OCI-LY1 (cell line): ENCODE data around the gene MRTFA.

Source experiments
- H2AFZ ChIP-seq: fragments of 200-600 bp; sonication (generic), shearing (Covaris generic); 2 replicates; pipeline ENCODE4 v1.6.0; 2014; ENCODE audit warnings: antibody characterized with exemption, mild to moderate bottlenecking, low read length
- H3F3A ChIP-seq: fragments of 200-600 bp; sonication (generic), shearing (Covaris generic); 2 replicates; pipeline ENCODE4 v1.6.0; 2014; ENCODE audit warnings: mild to moderate bottlenecking, antibody characterized with exemption, low read length, moderate library complexity; ENCODE audit not compliant: insufficient read depth
- H3K27ac ChIP-seq: fragments of 200-600 bp; sonication (generic); 2 replicates; pipeline ENCODE4 v1.5.1; 2014; ENCODE audit warnings: low read length, mixed run types, mild to moderate bottlenecking, low read depth; ENCODE audit not compliant: poor library complexity, severe bottlenecking
- H3K27me3 ChIP-seq: fragments of 200-600 bp; sonication (generic); 2 replicates; pipeline ENCODE4 v1.6.0; 2014; ENCODE audit warnings: antibody characterized with exemption, mild to moderate bottlenecking, low read length, moderate library complexity; ENCODE audit not compliant: insufficient read depth
- H3K36me3 ChIP-seq: fragments of 200-600 bp; sonication (generic); 2 replicates; pipeline ENCODE4 v1.6.1; 2014; ENCODE audit warnings: mild to moderate bottlenecking, antibody characterized with exemption, low read length, moderate library complexity, mixed read lengths; ENCODE audit not compliant: insufficient read depth
- H3K4me1 ChIP-seq: fragments of 200-600 bp; sonication (generic); 2 replicates; pipeline ENCODE4 v1.5.1; 2014; ENCODE audit warnings: mild to moderate bottlenecking, low read length, moderate library complexity; ENCODE audit not compliant: insufficient read depth, severe bottlenecking
- H3K4me2 ChIP-seq: fragments of 200-600 bp; sonication (generic), shearing (Covaris generic); 2 replicates; pipeline ENCODE4 v1.6.1; 2014; ENCODE audit warnings: low read length
- H3K4me3 ChIP-seq: fragments of 200-600 bp; sonication (generic); 2 replicates; pipeline ENCODE4 v1.5.1; 2014; ENCODE audit warnings: low read length, low read depth, mild to moderate bottlenecking, mixed read lengths; ENCODE audit not compliant: poor library complexity, severe bottlenecking
- H3K79me2 ChIP-seq: fragments of 200-600 bp; shearing (Covaris generic); 2 replicates; pipeline ENCODE4 v1.6.1; 2016; ENCODE audit warnings: mixed run types, low read length, mixed read lengths; ENCODE audit not compliant: insufficient read depth
- H3K9ac ChIP-seq: fragments of 200-600 bp; sonication (generic), shearing (Covaris generic); 2 replicates; pipeline ENCODE4 v1.6.1; 2014; ENCODE audit warnings: mild to moderate bottlenecking, low read length, mixed read lengths
- H3K9me2 ChIP-seq: fragments of 200-600 bp; sonication (generic), shearing (Covaris generic); 2 replicates; pipeline ENCODE4 v1.6.1; 2014; ENCODE audit warnings: low read depth, mild to moderate bottlenecking, low read length, mixed read lengths
- H3K9me3 ChIP-seq: fragments of 200-600 bp; shearing (Covaris generic); 2 replicates; pipeline ENCODE4 v1.6.1; 2014; ENCODE audit warnings: low read length, mixed read lengths
- H4K20me1 ChIP-seq: fragments of 200-600 bp; sonication (generic), shearing (Covaris generic); 2 replicates; pipeline ENCODE4 v1.6.0; 2016; ENCODE audit warnings: mild to moderate bottlenecking, low read length; ENCODE audit not compliant: insufficient read depth
- EZH2 ChIP-seq: fragments of 200-600 bp; sonication (generic), shearing (Covaris generic); IDR thresholded peaks from 2 replicates; pipeline ENCODE4 v1.8.0; 2017; ENCODE audit warnings: borderline replicate concordance, mixed run types, mild to moderate bottlenecking, antibody characterized with exemption, low read length, moderate library complexity, mixed read lengths
- TF ChIP-seq, protein P1 (sequence below): fragments of 200-600 bp; sonication (generic), shearing (Covaris generic); IDR thresholded peaks from 2 replicates; pipeline ENCODE4 v1.5.1; 2017; ENCODE audit warnings: mild to moderate bottlenecking, antibody characterized with exemption, low read length, moderate library complexity, mixed read lengths

Gene MRTFA

DNA sequence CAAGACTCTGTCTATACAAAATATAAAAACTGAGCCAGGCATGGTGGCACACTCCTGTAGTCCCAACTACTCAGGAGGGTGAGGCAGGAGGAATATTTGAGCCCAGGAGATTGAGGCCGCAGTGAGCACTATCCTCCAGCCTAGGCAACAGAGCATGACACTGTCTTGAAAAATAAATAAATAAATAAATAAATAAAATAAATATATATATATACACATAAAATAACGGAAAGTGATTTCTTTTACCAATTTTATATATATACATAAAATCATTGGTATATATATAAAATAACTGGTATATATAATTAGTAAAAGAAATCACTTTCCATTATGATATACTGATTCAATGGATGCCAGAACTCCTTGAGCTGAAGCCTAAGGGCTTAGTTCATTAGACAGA, 91.8 kb downstream of the MRTFA start:
- H3K9ac ChIP-seq: no peak overlapping the region
- H3K9me3 ChIP-seq: no peaks in the 10 kb centered on the region
- H3K27ac ChIP-seq: no peak overlapping the region
- no peaks in the 10 kb centered on the region for H4K20me1 ChIP-seq
- H3K4me1 ChIP-seq: no peaks in the 10 kb centered on the region
- H3F3A ChIP-seq: no peaks in the 10 kb centered on the region; the same call in 1 of the 2 replicates
- H3K79me2 ChIP-seq: no peaks in the 10 kb centered on the region; the same call in 1 of the 2 replicates
- H3K9me2 ChIP-seq: no peaks in the 10 kb centered on the region
- H3K4me2 ChIP-seq: no peak overlapping the region
- TF ChIP-seq EZH2: no peak
- TF ChIP-seq, protein P1, sequence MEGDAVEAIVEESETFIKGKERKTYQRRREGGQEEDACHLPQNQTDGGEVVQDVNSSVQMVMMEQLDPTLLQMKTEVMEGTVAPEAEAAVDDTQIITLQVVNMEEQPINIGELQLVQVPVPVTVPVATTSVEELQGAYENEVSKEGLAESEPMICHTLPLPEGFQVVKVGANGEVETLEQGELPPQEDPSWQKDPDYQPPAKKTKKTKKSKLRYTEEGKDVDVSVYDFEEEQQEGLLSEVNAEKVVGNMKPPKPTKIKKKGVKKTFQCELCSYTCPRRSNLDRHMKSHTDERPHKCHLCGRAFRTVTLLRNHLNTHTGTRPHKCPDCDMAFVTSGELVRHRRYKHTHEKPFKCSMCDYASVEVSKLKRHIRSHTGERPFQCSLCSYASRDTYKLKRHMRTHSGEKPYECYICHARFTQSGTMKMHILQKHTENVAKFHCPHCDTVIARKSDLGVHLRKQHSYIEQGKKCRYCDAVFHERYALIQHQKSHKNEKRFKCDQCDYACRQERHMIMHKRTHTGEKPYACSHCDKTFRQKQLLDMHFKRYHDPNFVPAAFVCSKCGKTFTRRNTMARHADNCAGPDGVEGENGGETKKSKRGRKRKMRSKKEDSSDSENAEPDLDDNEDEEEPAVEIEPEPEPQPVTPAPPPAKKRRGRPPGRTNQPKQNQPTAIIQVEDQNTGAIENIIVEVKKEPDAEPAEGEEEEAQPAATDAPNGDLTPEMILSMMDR: no peak
- H2AFZ ChIP-seq: no peak overlapping the region
- no peak overlapping the region for H3K4me3 ChIP-seq
- H3K27me3 ChIP-seq: no peaks in the 10 kb centered on the region
- no peaks in the 10 kb centered on the region; the same call in 1 of the 2 replicates for H3K36me3 ChIP-seq

DNA sequence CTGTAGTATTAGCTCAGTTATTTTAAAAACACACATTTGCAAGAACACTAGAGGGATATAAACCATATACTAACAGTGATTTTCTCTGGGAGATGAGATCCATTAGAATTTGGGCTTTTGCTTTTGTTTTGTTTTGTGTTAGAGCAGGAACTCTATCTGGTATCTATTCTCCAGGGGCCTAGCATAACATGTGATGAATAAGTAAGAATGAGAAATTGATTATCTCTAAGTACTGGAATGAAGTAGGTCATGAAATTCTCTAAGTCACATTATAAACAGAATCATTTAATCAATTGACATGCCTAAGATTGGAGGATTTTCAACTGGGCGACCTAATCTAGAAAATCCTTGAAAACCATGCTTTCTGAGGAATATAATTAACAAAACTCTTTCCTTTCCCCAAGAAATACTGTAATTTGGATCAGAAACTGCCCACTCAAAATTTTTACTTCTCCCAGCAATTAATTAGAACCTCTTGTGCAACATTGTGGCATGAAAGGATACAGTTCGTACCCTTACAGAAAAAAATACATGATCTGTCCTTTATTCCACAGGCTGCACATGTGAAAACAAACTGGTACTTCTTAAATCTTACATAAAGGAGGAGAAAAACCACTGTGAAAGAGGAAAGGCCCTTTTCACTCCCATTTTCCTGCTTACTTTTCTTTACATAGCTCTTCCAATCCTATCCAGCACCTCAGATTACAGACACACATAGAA, 93.5 kb downstream of the MRTFA start:
- no peaks in the 10 kb centered on the region; the same call in 1 of the 2 replicates for H3F3A ChIP-seq
- H3K9ac ChIP-seq: no peak overlapping the region
- no peaks in the 10 kb centered on the region for H3K27me3 ChIP-seq
- H3K79me2 ChIP-seq: no peaks in the 10 kb centered on the region; the same call in 1 of the 2 replicates
- TF ChIP-seq EZH2: no peak
- TF ChIP-seq, protein P1: no peak
- no peak overlapping the region for H2AFZ ChIP-seq
- no peaks in the 10 kb centered on the region for H3K4me1 ChIP-seq
- no peaks in the 10 kb centered on the region for H4K20me1 ChIP-seq
- no peak overlapping the region for H3K4me3 ChIP-seq
- no peaks in the 10 kb centered on the region for H3K9me2 ChIP-seq
- H3K36me3 ChIP-seq: no peaks in the 10 kb centered on the region
- no peak overlapping the region for H3K27ac ChIP-seq
- no peak overlapping the region for H3K4me2 ChIP-seq
- no peaks in the 10 kb centered on the region for H3K9me3 ChIP-seq

DNA sequence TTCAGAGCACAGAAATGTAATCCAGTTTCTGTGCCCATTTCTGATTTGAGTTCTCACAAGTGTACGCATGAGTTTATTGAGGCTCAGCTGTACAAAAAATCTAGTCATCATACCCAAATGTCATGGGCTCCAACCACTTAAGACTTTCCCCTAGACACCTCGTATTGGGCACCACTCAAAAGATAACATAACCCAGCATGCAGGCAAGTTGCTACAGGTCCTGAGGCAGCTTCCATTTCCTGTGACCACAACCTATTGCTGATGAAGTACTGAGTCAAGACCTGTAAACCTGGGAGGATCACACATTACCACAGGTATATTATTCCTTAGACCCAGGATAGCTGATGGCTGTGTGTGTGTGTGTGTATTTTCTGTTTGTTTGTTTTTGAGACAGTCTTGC, 95.2 kb downstream of the MRTFA start:
- Histone ChIP-seq H4K20me1 (no peaks in the 10 kb centered on the region), H3K9ac (no peak overlapping the region), H3F3A (no peaks in the 10 kb centered on the region; the same call in 1 of the 2 replicates), H3K9me3 (no peaks in the 10 kb centered on the region), H3K4me2 (no peak overlapping the region), H2AFZ (no peak overlapping the region), H3K4me3 (no peak overlapping the region), H3K79me2 (no peaks in the 10 kb centered on the region; the same call in 1 of the 2 replicates), H3K27ac (no peak overlapping the region), H3K36me3 (no peaks in the 10 kb centered on the region), H3K4me1 (no peaks in the 10 kb centered on the region), H3K9me2 (no peaks in the 10 kb centered on the region), H3K27me3 (no peaks in the 10 kb centered on the region)
- TF ChIP-seq, protein P1: no peak
- no peak for TF ChIP-seq EZH2
